WTC11 (cell line): ENCODE results near the gene RNF167. TPM values are rescaled to one million over a fixed set of nuclear protein-coding genes. Genes with fewer than 3 reads are reported as not detected.

ENCODE experiments used
- ATAC-seq: fragments of 200-7000 bp; cut with Tn5 transposase; 2 replicates; pipeline ENCODE4 v1.10.0; 2021; ENCODE audit warnings: mild to moderate bottlenecking, moderate library complexity
- Bru-seq: library from RNA; stranded (reverse); fragments of 400-500 nt; gene quantifications from one replicate; lab custom pipeline; 2021; lab: Mats Ljungman, UMichigan
- CTCF ChIA-PET: fragments of 300-600 bp; sonication (Branson Sonifier 250); formaldehyde crosslinking; loops from one replicate; lab custom pipeline; 2021; ENCODE audit warnings: antibody characterized with exemption; lab: Charles Lee
- POLR2A ChIA-PET: fragments of 350-600 bp; sonication (Branson Sonifier 250); formaldehyde crosslinking; loops from one replicate; lab custom pipeline; 2021; ENCODE audit warnings: antibody characterized with exemption; lab: Charles Lee
- DNase-seq: peaks from one replicate; pipeline ENCODE4 v3.0.0; 2021; ENCODE audit warnings: low spot score
- H3K27ac Mint-ChIP-seq: 2 replicates; pipeline ENCODE4 v1.8.0; 2021; ENCODE audit warnings: mixed read lengths
- H3K27me3 Mint-ChIP-seq: 2 replicates; pipeline ENCODE4 v1.8.0; 2021; ENCODE audit warnings: low read depth, mild to moderate bottlenecking, moderate library complexity, mixed read lengths
- H3K36me3 Mint-ChIP-seq: 2 replicates; pipeline ENCODE4 v1.8.0; 2021; ENCODE audit warnings: mixed read lengths
- H3K4me1 Mint-ChIP-seq: 2 replicates; pipeline ENCODE4 v1.8.0; 2022; ENCODE audit warnings: mixed read lengths
- H3K4me3 Mint-ChIP-seq: 2 replicates; pipeline ENCODE4 v1.8.0; 2021; ENCODE audit warnings: mild to moderate bottlenecking, moderate library complexity, mixed read lengths
- H3K9me3 Mint-ChIP-seq: 2 replicates; pipeline ENCODE4 v1.8.0; 2021; ENCODE audit warnings: mixed read lengths
- EMX1 ChIP-seq: fragments of 250-450 bp; sonication (Bioruptor Pico); IDR thresholded peaks from 2 replicates; pipeline ENCODE4 v1.8.0; 2021; ENCODE audit warnings: mild to moderate bottlenecking
- ESRRA ChIP-seq: sonication (generic); formaldehyde crosslinking; IDR thresholded peaks from 2 replicates; pipeline ENCODE4 v1.8.1; 2022; ENCODE audit warnings: mild to moderate bottlenecking, missing genetic modification reagents, borderline replicate concordance
- FOXK1 ChIP-seq: sonication (generic); formaldehyde crosslinking; IDR thresholded peaks from 2 replicates; pipeline ENCODE4 v1.8.0; 2022; ENCODE audit warnings: mild to moderate bottlenecking, moderate library complexity, missing genetic modification reagents
- FOXP1 ChIP-seq: sonication (generic); formaldehyde crosslinking; IDR thresholded peaks from 2 replicates; pipeline ENCODE4 v1.8.0; 2022; ENCODE audit warnings: missing genetic modification reagents, mild to moderate bottlenecking, moderate library complexity, borderline replicate concordance
- GABPB1 ChIP-seq: sonication (generic); formaldehyde crosslinking; IDR thresholded peaks from 2 replicates; pipeline ENCODE4 v1.8.1; 2023; ENCODE audit warnings: mild to moderate bottlenecking, missing genetic modification reagents
- GTF2I ChIP-seq: fragments of 250-450 bp; sonication (Bioruptor Pico); conservative IDR thresholded peaks from 2 replicates; pipeline ENCODE4 v1.4.0; 2021; ENCODE audit warnings: mild to moderate bottlenecking
- MYBL2 ChIP-seq: sonication (generic); formaldehyde crosslinking; IDR thresholded peaks from 2 replicates; pipeline ENCODE4 v1.8.1; 2023; ENCODE audit warnings: mild to moderate bottlenecking, moderate library complexity, missing genetic modification reagents
- NFE2L1 ChIP-seq: sonication (generic); formaldehyde crosslinking; IDR thresholded peaks from 2 replicates; pipeline ENCODE4 v1.8.1; 2023; ENCODE audit warnings: missing genetic modification reagents
- NR3C1 ChIP-seq: sonication (generic); formaldehyde crosslinking; conservative IDR thresholded peaks from 2 replicates; pipeline ENCODE4 v1.8.1; 2023; ENCODE audit warnings: low read depth, mild to moderate bottlenecking, missing genetic modification reagents
- OVOL2 ChIP-seq: fragments of 250-450 bp; sonication (Bioruptor Pico); IDR thresholded peaks from 2 replicates; pipeline ENCODE4 v1.9.0; 2021; ENCODE audit warnings: mild to moderate bottlenecking, borderline replicate concordance
- RORB ChIP-seq: fragments of 250-450 bp; sonication (Bioruptor Pico); IDR thresholded peaks from 2 replicates; pipeline ENCODE4 v1.9.0; 2021; ENCODE audit warnings: mild to moderate bottlenecking
- SP1 ChIP-seq: sonication (generic); formaldehyde crosslinking; conservative IDR thresholded peaks from 2 replicates; pipeline ENCODE4 v1.8.1; 2022; ENCODE audit warnings: missing genetic modification reagents
- TEAD1 ChIP-seq: sonication (generic); formaldehyde crosslinking; IDR thresholded peaks from 2 replicates; pipeline ENCODE4 v1.8.0; 2022; ENCODE audit warnings: mild to moderate bottlenecking, missing genetic modification reagents
- TEAD4 ChIP-seq: sonication (generic); formaldehyde crosslinking; IDR thresholded peaks from 2 replicates; pipeline ENCODE4 v1.8.0; 2022; ENCODE audit warnings: mild to moderate bottlenecking, missing genetic modification reagents
- ZNF138 ChIP-seq: sonication (generic); formaldehyde crosslinking; conservative IDR thresholded peaks from 2 replicates; pipeline ENCODE4 v1.8.1; 2022; ENCODE audit warnings: mild to moderate bottlenecking, moderate library complexity, missing genetic modification reagents
- ZNF416 ChIP-seq: fragments of 250-450 bp; sonication (Bioruptor Pico); IDR thresholded peaks from 2 replicates; pipeline ENCODE4 v1.9.0; 2021; ENCODE audit warnings: mild to moderate bottlenecking, inconsistent platforms
- long read RNA-seq, 3 experiments: library from RNA in 1 of 3; library from capped mRNA in 1 of 3; library from polyadenylated mRNA in 1 of 3; unstranded in 2 of 3; stranded (forward) in 1 of 3; transcript quantifications; one replicate each; pipeline ENCODE4 v2.0.0, GENCODE V29; 2021
- total RNA-seq: library from RNA; stranded (reverse); gene quantifications from 3 replicates; pipeline ENCODE4 v1.2.3, GENCODE V29; 2021
- TF ChIP-seq, protein P1 (sequence below): sonication (generic); formaldehyde crosslinking; IDR thresholded peaks from 2 replicates; pipeline ENCODE4 v1.8.1; 2022; ENCODE audit warnings: mild to moderate bottlenecking, moderate library complexity, missing genetic modification reagents
- TF ChIP-seq, protein P2 (sequence below): sonication (generic); formaldehyde crosslinking; IDR thresholded peaks from 2 replicates; pipeline ENCODE4 v1.8.0; 2023; ENCODE audit warnings: missing genetic modification reagents
- TF ChIP-seq, protein P3 (sequence below): sonication (generic); formaldehyde crosslinking; IDR thresholded peaks from 2 replicates; pipeline ENCODE4 v1.8.0; 2022; ENCODE audit warnings: mild to moderate bottlenecking, missing genetic modification reagents
- TF ChIP-seq, protein P4 (sequence below): sonication (generic); formaldehyde crosslinking; IDR thresholded peaks from 2 replicates; pipeline ENCODE4 v1.8.0; 2022; ENCODE audit warnings: mild to moderate bottlenecking, missing genetic modification reagents
- TF ChIP-seq, protein P5 (sequence below): sonication (generic); formaldehyde crosslinking; IDR thresholded peaks from 2 replicates; pipeline ENCODE4 v1.8.1; 2022; ENCODE audit warnings: low read depth, mild to moderate bottlenecking, moderate library complexity, missing genetic modification reagents, borderline replicate concordance
- TF ChIP-seq, protein P6 (sequence below): sonication (generic); formaldehyde crosslinking; IDR thresholded peaks from 2 replicates; pipeline ENCODE4 v1.8.1; 2023; ENCODE audit warnings: mild to moderate bottlenecking, moderate library complexity, missing genetic modification reagents

Gene RNF167
- total RNA-seq, result 121 to 143 TPM (median 122 TPM) in 3 replicates
- Bru-seq, nascent RNA, result percentile 82 among the genes with signal in this experiment
- long read RNA-seq, experiment 1, transcript RNF167-205 (11 exons, 1,728 nt), result minor isoform, 19 of 276 reads
- long read RNA-seq, experiment 1, transcript RNF167-211 (9 exons, 1,757 nt), result major isoform, 64 of 276 reads
- long read RNA-seq, experiment 1, transcript RNF167-201 (10 exons, 1,915 nt), result minor isoform, 59 of 276 reads
- long read RNA-seq, experiment 1, partial matches to known transcripts, result 13 of 276 reads
- long read RNA-seq, experiment 1, other reads (novel, unspliced or antisense), result 120 of 276 reads
- long read RNA-seq, experiment 2, transcript RNF167-214 (10 exons, 1,436 nt), result minor isoform, 10 of 170 reads
- long read RNA-seq, experiment 2, transcript RNF167-211 (9 exons, 1,757 nt), result major isoform, 62 of 170 reads
- long read RNA-seq, experiment 2, transcript RNF167-201 (10 exons, 1,915 nt), result minor isoform, 6 of 170 reads
- long read RNA-seq, experiment 2, transcript RNF167-205 (11 exons, 1,728 nt), result minor isoform, 5 of 170 reads
- long read RNA-seq, experiment 2, partial matches to known transcripts, result 19 of 170 reads
- long read RNA-seq, experiment 2, other reads (novel, unspliced or antisense), result 62 of 170 reads
- long read RNA-seq, experiment 3, transcript RNF167-201 (10 exons, 1,915 nt), result minor isoform, 46 of 312 reads
- long read RNA-seq, experiment 3, transcript RNF167-211 (9 exons, 1,757 nt), result major isoform, 156 of 312 reads
- long read RNA-seq, experiment 3, partial matches to known transcripts, result 13 of 312 reads
- long read RNA-seq, experiment 3, other reads (novel, unspliced or antisense), result 89 of 312 reads

DNA sequence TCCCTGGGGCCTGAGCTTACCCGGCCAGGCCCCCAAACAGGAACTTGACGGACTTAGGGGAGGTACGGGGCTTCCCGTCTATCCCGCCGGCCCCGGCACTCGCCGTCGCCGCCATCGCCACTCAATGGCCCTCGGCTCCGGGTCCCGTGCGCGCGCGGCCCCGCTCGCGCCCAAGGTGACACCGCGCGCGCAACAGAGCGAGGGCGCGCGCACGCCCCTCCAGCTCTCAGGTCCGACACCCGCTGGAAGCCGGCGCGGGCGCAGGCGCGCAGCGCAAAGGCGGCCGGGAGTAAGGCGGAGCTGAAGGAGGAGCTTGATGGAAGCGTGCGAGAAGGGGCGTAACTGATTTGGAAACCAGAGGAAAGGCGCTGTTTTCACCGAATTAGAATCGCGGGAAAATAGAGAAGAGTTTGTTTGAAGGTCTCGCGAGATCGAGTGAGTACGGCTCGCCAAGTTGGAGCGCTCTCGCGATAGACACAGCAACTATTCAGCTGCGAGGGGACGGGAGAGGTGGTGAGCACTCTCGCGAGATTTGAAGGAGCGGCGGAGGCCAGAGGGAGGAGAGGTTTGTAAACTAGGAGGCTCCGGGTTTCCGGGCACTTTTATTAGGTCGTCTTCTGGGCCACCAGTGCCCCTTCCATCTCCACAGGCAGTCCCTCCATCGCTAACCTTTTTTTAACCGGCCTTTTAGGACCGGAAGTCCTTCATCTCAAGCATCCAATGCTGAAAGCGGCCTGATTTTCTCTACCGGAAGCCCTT, at the start of gene RNF167, which contains the start of gene SLC25A11:
TSS of gene RNF167 (plus strand) at position 473 of the 759 bp plus-strand sequence. CDS start 642 bp downstream, outside the sequence.
TSS of gene SLC25A11 (minus strand) at position 251 of the 759 bp plus-strand sequence. CDS start at position 115, 136 bp downstream.
- peak within 1 kb of the TSS; percentile 98 for H3K27ac Mint-ChIP-seq
- POLR2A ChIA-PET, result interaction anchor here (0.6 to 2.6 kb wide), 10 partner anchors 8 to 75 kb away, joined by 3 to 38 read pairs (median 3); partner anchors contain the start of genes CHRNE, GP1BA, INCA1 and KIF1C
- DNase-seq (peak; percentile 93), ATAC-seq (peak; percentile 84)
- peak within 1 kb of the TSS; percentile 96 for H3K4me3 Mint-ChIP-seq
- H3K27me3 Mint-ChIP-seq, result no peaks in the 10 kb centered on the region
- H3K9me3 Mint-ChIP-seq, result no peaks in the 10 kb centered on the region
- CTCF ChIA-PET, result interaction anchor here (0.5 to 2.6 kb wide), 18 partner anchors 11 to 499 kb away, joined by 3 to 38 read pairs (median 5); partner anchors contain the start of genes C1QBP, CAMTA2, CHRNE and ENO3
- TF ChIP-seq ESRRA (CRISPR knock-in tag), result peak; percentile 89
- 0 out of 2 replicates have a peak, but pooled peaks have one; percentile 27 for TF ChIP-seq ZNF416 (CRISPR knock-in tag)
- TF ChIP-seq, protein P1, sequence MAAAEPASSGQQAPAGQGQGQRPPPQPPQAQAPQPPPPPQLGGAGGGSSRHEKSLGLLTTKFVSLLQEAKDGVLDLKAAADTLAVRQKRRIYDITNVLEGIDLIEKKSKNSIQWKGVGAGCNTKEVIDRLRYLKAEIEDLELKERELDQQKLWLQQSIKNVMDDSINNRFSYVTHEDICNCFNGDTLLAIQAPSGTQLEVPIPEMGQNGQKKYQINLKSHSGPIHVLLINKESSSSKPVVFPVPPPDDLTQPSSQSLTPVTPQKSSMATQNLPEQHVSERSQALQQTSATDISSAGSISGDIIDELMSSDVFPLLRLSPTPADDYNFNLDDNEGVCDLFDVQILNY (CRISPR knock-in tag), result peak; percentile 95
- peak; percentile 69; the same call in 1 of the 2 replicates for TF ChIP-seq FOXK1 (CRISPR knock-in tag)
- no peak for TF ChIP-seq NFE2L1 (CRISPR knock-in tag)
- no peak for TF ChIP-seq TEAD4
- TF ChIP-seq ZNF138, result no peak
- TF ChIP-seq GABPB1, result 0 out of 2 replicates have a peak, but pooled peaks have one; percentile 2
- peak; percentile 63; the same call in 1 of the 2 replicates for TF ChIP-seq MYBL2 (CRISPR knock-in tag)
- TF ChIP-seq TEAD1 (CRISPR knock-in tag), result 0 out of 2 replicates have a peak, but pooled peaks have one; percentile 26
- no peak for TF ChIP-seq NR3C1 (CRISPR knock-in tag)
- no peak for TF ChIP-seq RORB (CRISPR knock-in tag)
- no peak for TF ChIP-seq OVOL2 (CRISPR knock-in tag)
- TF ChIP-seq, protein P2, sequence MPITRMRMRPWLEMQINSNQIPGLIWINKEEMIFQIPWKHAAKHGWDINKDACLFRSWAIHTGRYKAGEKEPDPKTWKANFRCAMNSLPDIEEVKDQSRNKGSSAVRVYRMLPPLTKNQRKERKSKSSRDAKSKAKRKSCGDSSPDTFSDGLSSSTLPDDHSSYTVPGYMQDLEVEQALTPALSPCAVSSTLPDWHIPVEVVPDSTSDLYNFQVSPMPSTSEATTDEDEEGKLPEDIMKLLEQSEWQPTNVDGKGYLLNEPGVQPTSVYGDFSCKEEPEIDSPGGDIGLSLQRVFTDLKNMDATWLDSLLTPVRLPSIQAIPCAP (CRISPR knock-in tag), result peak; percentile 43; the same call in 1 of the 2 replicates
- TF ChIP-seq, protein P3, sequence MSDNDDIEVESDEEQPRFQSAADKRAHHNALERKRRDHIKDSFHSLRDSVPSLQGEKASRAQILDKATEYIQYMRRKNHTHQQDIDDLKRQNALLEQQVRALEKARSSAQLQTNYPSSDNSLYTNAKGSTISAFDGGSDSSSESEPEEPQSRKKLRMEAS (CRISPR knock-in tag), result peak; percentile 69; the same call in 1 of the 2 replicates
- TF ChIP-seq SP1 (CRISPR knock-in tag), result peak; percentile 71
- TF ChIP-seq GTF2I, result peak; percentile 88
- TF ChIP-seq, protein P4, sequence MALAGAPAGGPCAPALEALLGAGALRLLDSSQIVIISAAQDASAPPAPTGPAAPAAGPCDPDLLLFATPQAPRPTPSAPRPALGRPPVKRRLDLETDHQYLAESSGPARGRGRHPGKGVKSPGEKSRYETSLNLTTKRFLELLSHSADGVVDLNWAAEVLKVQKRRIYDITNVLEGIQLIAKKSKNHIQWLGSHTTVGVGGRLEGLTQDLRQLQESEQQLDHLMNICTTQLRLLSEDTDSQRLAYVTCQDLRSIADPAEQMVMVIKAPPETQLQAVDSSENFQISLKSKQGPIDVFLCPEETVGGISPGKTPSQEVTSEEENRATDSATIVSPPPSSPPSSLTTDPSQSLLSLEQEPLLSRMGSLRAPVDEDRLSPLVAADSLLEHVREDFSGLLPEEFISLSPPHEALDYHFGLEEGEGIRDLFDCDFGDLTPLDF (CRISPR knock-in tag), result no peak
- TF ChIP-seq, protein P5, sequence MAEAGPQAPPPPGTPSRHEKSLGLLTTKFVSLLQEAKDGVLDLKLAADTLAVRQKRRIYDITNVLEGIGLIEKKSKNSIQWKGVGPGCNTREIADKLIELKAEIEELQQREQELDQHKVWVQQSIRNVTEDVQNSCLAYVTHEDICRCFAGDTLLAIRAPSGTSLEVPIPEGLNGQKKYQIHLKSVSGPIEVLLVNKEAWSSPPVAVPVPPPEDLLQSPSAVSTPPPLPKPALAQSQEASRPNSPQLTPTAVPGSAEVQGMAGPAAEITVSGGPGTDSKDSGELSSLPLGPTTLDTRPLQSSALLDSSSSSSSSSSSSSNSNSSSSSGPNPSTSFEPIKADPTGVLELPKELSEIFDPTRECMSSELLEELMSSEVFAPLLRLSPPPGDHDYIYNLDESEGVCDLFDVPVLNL (CRISPR knock-in tag), result peak; percentile 38; the same call in 1 of the 2 replicates
- TF ChIP-seq, protein P6, sequence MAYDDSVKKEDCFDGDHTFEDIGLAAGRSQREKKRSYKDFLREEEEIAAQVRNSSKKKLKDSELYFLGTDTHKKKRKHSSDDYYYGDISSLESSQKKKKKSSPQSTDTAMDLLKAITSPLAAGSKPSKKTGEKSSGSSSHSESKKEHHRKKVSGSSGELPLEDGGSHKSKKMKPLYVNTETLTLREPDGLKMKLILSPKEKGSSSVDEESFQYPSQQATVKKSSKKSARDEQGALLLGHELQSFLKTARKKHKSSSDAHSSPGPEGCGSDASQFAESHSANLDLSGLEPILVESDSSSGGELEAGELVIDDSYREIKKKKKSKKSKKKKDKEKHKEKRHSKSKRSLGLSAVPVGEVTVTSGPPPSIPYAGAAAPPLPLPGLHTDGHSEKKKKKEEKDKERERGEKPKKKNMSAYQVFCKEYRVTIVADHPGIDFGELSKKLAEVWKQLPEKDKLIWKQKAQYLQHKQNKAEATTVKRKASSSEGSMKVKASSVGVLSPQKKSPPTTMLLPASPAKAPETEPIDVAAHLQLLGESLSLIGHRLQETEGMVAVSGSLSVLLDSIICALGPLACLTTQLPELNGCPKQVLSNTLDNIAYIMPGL (CRISPR knock-in tag), result peak; percentile 72; the same call in 1 of the 2 replicates
- TF ChIP-seq FOXP1 (CRISPR knock-in tag), result peak; percentile 64; the same call in 1 of the 2 replicates
- peak; percentile 55; the same call in 1 of the 2 replicates for TF ChIP-seq EMX1 (CRISPR knock-in tag)
- peaks cover 44% of the 10 kb centered on the region for H3K36me3 Mint-ChIP-seq
- peaks cover 24% of the 10 kb centered on the region for H3K4me1 Mint-ChIP-seq
